GM06990 (cell line): ENCODE data around the gene ZFYVE28.
A peak's percentile ranks its signal among the peaks of the same experiment; 100 is the strongest.

Experiments used
- DNase-seq: peaks from one replicate; pipeline ENCODE4 v3.0.0-alpha.2; 2011; ENCODE audit not compliant: insufficient read length; ENCODE audit errors: extremely low read depth
- H3K27me3 ChIP-seq: replicated peaks from 2 replicates; pipeline ENCODE4 v1.6.0; 2011; ENCODE audit warnings: low read length; ENCODE audit not compliant: control insufficient read depth, insufficient read depth
- H3K36me3 ChIP-seq: 2 replicates; pipeline ENCODE4 v1.5.1; 2011; ENCODE audit warnings: low read length; ENCODE audit not compliant: control insufficient read depth, insufficient read depth
- H3K4me3 ChIP-seq: replicated peaks from 2 replicates; pipeline ENCODE4 v1.5.1; 2011; ENCODE audit warnings: low read depth, mild to moderate bottlenecking, control low read depth, low read length
- TF ChIP-seq, protein P1 (sequence below): IDR thresholded peaks from 2 replicates; pipeline ENCODE4 v1.5.1; 2011; ENCODE audit warnings: low read length, control low read depth, mild to moderate bottlenecking, inconsistent platforms; ENCODE audit not compliant: insufficient read depth, poor library complexity, severe bottlenecking

ZFYVE28 gene

DNA sequence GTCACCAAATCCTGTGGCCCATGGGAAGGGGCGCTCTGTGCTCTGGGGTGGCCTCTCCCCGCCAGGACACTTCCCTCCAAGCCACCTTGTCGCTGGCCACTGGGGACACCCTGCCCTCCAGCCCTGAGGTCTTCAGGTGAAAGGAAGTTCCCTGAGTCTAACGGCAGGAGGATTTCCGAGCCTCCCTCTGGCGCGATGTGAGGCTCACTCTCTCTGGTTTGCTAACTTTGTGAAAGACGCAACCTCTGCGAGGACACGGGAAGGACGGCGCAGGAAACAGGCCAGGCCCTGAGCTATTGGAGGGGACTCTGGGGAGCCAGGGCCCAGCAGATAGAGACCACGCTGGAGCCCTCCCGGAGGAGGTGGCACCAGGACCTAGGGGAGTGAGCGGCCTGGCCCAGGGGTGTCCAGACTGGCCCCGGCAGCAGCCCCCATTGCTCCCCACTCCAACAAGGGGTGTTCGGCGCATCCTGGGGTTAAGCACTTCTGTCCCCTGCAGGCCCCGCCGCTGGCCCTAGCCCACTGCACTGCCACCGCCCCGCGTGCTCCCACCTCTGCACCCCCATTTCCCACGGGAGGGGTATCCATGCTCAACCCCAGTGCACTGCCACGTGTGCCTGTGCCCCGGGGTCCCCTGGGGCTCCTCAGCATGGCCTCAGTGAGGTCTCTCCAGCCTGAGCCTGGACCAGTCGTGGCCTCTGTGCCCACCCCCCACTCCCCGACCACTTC lies 84.4 kb downstream of the ZFYVE28 start:
- no peaks in the 10 kb centered on the region for H3K36me3 ChIP-seq
- no peak overlapping the region for H3K4me3 ChIP-seq
- TF ChIP-seq, protein P1, sequence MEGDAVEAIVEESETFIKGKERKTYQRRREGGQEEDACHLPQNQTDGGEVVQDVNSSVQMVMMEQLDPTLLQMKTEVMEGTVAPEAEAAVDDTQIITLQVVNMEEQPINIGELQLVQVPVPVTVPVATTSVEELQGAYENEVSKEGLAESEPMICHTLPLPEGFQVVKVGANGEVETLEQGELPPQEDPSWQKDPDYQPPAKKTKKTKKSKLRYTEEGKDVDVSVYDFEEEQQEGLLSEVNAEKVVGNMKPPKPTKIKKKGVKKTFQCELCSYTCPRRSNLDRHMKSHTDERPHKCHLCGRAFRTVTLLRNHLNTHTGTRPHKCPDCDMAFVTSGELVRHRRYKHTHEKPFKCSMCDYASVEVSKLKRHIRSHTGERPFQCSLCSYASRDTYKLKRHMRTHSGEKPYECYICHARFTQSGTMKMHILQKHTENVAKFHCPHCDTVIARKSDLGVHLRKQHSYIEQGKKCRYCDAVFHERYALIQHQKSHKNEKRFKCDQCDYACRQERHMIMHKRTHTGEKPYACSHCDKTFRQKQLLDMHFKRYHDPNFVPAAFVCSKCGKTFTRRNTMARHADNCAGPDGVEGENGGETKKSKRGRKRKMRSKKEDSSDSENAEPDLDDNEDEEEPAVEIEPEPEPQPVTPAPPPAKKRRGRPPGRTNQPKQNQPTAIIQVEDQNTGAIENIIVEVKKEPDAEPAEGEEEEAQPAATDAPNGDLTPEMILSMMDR, result no peak
- DNase-seq, result no peak
- no peaks in the 10 kb centered on the region; the same call in 1 of the 2 replicates for H3K27me3 ChIP-seq

DNA sequence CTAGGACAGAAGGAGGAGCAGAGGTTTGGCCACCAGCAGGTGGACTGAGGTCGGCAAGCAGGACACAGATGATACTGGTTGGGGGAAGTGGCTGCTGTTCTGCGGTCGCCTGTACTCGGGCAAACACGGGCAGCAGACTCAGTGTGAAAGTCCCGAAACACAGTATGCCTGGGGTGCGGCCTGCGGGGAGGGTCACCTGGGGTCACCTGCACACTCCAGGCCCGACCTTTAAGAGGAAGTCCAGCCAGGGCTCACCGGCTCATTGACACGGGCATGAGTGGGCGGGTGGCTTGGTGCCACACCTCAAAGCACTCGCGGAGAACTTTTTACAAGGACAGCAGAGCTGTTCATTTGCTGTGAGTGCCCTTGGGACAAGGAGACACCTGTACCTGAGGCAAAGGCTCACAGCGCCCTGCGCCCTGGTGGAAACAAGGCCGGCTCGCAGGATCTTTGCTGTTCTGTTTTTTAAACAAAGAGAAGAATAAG lies 85.0 kb downstream of the ZFYVE28 start:
- H3K36me3 ChIP-seq, result no peaks in the 10 kb centered on the region
- no peaks in the 10 kb centered on the region; the same call in 1 of the 2 replicates for H3K27me3 ChIP-seq
- TF ChIP-seq, protein P1, result no peak
- DNase-seq, result peak; percentile 61
- H3K4me3 ChIP-seq, result no peak overlapping the region

DNA sequence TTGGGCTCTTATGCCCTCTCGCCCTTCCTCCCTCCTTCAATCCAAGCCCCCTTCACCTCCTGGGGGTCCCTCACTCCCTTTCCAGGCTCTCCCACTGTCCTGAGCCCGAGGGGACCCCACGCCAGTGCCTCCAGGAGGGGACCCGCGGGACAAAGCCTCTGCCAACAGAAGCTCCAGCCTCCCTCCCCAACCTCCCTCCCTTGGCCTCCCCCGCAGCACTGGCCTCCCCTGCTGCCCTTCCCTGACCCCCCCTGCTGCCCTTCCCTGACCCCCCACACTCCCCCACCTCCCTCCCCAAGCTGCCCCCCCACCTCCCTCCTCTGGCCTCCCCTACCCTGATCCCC lies 85.5 kb downstream of the ZFYVE28 start:
- H3K27me3 ChIP-seq, result no peaks in the 10 kb centered on the region; the same call in 1 of the 2 replicates
- H3K36me3 ChIP-seq, result no peaks in the 10 kb centered on the region
- DNase-seq, result no peak
- H3K4me3 ChIP-seq, result no peak overlapping the region
- TF ChIP-seq, protein P1, result no peak

DNA sequence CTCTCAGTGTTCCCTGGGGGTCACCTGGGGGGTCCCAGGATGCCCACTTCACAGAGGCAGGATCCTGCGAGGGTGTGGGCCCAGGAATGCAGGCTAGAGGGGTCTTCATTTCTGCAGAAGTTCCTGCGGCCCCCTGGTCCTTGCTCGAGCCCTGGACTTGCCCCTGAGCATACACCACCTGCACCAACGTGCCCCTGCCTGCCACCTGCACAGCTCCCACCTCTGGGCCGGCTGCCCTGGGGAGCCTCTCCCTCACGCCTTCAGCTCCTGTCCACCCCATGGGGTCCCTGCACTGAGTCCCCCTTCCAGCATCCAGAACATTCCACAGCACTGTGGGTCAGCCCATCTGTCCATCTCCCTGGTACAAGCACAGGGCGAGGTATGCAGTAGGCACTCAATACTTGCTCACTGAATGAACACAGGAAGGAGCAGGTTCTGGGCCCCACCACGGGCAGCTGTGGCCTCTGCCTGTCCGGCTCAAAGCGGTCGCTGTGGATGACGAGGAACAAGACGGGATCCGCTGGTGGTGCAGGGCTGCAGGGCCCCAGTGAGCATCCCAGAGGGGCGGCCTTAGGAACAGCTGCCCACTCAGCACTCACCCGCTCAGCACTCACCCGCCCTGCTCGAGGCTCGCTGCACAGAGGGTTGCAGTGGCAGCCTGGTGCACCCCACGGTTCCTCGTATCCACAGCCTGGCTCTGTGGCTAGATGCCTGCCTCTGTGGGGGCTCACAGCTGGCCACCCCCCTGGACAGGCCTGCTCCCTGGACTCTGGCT lies 86.1 kb downstream of the ZFYVE28 start:
- DNase-seq, result no peak
- H3K27me3 ChIP-seq, result no peaks in the 10 kb centered on the region; the same call in 1 of the 2 replicates
- no peak overlapping the region for H3K4me3 ChIP-seq
- TF ChIP-seq, protein P1, result no peak
- no peaks in the 10 kb centered on the region for H3K36me3 ChIP-seq

DNA sequence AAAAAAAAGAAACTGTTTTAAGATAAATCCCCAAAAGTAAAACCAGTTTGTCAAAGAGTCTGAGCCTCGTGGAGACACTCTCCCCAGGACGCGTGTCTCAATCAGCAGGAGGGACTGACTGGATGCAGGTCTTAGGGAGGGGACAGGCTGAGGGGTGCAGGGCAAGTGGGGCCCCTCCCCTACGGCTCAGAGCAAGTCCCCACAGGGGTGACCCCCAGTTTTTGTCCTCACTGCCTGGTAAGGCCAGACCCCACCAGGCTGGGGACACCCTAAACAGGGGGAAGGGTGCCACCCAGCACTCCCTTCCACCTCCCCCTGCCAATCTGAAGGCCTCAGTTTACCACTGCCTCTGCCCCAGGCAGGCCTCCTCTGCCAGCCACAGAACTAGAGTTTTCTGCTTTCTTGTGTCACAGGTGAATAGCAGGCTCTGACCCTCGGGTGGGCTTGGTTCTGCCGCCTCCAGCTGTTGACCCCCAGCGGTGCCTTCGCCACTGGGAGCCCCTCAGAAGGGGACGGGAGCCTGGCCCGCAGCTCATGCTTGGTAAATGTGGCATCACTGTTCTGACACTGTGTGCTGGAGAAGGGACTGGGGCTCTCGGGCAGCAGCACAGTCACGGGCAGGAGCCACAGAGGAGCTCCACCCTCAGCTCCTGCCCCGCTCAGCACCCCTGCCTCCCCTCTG lies 86.8 kb downstream of the ZFYVE28 start:
- Histone ChIP-seq H3K4me3 (no peak overlapping the region), H3K36me3 (no peaks in the 10 kb centered on the region), H3K27me3 (no peaks in the 10 kb centered on the region; the same call in 1 of the 2 replicates)
- no peak for DNase-seq
- TF ChIP-seq, protein P1, result no peak
